Nephron (organoid): Measurements from ENCODE around the gene CDC42EP4.

Experiments
- H3K27ac Mint-ChIP-seq, 3 experiments: 2 replicates each; pipeline ENCODE4 v1.8.0; 2020; ENCODE audit warnings: mixed read lengths in 3 of 3, mild to moderate bottlenecking in 2 of 3, moderate library complexity in 1 of 3
- H3K27me3 Mint-ChIP-seq: 2 replicates; pipeline ENCODE4 v1.8.0; 2021; ENCODE audit warnings: low read depth, mild to moderate bottlenecking, moderate library complexity, mixed read lengths
- H3K36me3 Mint-ChIP-seq: 2 replicates; pipeline ENCODE4 v1.8.0; 2020; ENCODE audit warnings: low read depth, mixed read lengths
- H3K4me1 Mint-ChIP-seq: 2 replicates; pipeline ENCODE4 v1.8.0; 2020; ENCODE audit warnings: mixed read lengths
- H3K4me3 Mint-ChIP-seq, 3 experiments: 2 replicates each; pipeline ENCODE4 v1.8.0; 2020; ENCODE audit warnings: mild to moderate bottlenecking in 3 of 3, mixed read lengths in 3 of 3, moderate library complexity in 2 of 3
- H3K9me3 Mint-ChIP-seq: 2 replicates; pipeline ENCODE4 v1.8.0; 2020; ENCODE audit warnings: mixed read lengths
- TF ChIP-seq, protein P1 (sequence below), 3 experiments: fragments of 200-600 bp; sonication (generic); IDR thresholded peaks; one replicate each; pipeline ENCODE4 v1.5.0; 2021; ENCODE audit warnings: antibody characterized with exemption in 3 of 3; ENCODE audit not compliant: unreplicated experiment in 3 of 3

Gene CDC42EP4

GRCh38 chr17:73342050-73342522 is 30.3 kb upstream of the CDC42EP4 start:
- TF ChIP-seq, protein P1, sequence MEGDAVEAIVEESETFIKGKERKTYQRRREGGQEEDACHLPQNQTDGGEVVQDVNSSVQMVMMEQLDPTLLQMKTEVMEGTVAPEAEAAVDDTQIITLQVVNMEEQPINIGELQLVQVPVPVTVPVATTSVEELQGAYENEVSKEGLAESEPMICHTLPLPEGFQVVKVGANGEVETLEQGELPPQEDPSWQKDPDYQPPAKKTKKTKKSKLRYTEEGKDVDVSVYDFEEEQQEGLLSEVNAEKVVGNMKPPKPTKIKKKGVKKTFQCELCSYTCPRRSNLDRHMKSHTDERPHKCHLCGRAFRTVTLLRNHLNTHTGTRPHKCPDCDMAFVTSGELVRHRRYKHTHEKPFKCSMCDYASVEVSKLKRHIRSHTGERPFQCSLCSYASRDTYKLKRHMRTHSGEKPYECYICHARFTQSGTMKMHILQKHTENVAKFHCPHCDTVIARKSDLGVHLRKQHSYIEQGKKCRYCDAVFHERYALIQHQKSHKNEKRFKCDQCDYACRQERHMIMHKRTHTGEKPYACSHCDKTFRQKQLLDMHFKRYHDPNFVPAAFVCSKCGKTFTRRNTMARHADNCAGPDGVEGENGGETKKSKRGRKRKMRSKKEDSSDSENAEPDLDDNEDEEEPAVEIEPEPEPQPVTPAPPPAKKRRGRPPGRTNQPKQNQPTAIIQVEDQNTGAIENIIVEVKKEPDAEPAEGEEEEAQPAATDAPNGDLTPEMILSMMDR (IDR thresholded peaks at IDR 0.05; ENCODE audit: unreplicated experiment in 3 of 3): no peak
- H3K4me3 Mint-ChIP-seq: peak overlapping the region; percentile 45 to 69 (median 65)
- H3K27me3 Mint-ChIP-seq: no peaks in the 10 kb centered on the region
- peaks cover 81% of the 10 kb centered on the region for H3K4me1 Mint-ChIP-seq
- H3K9me3 Mint-ChIP-seq: no peaks in the 10 kb centered on the region
- peak overlapping the region; percentile 98 to 100 (median 99) for H3K27ac Mint-ChIP-seq
- no peaks in the 10 kb centered on the region for H3K36me3 Mint-ChIP-seq

GRCh38 chr17:73341350-73342049 is 29.7 kb upstream of the CDC42EP4 start:
- H3K4me1 Mint-ChIP-seq: peaks cover 86% of the 10 kb centered on the region
- peak overlapping the region; percentile 45 to 69 (median 65) for H3K4me3 Mint-ChIP-seq
- TF ChIP-seq, protein P1 (IDR thresholded peaks at IDR 0.05; ENCODE audit: unreplicated experiment in 3 of 3): no peak
- peak overlapping the region; percentile 98 to 100 (median 99) for H3K27ac Mint-ChIP-seq
- no peaks in the 10 kb centered on the region for H3K9me3 Mint-ChIP-seq
- H3K27me3 Mint-ChIP-seq: no peaks in the 10 kb centered on the region
- no peaks in the 10 kb centered on the region for H3K36me3 Mint-ChIP-seq

- Mint-ChIP-seq H3K27me3 (no peaks in the 10 kb centered on the region), H3K27ac (peak overlapping the region; percentile 73 to 94 (median 86)), H3K4me1 (peaks cover 85% of the 10 kb centered on the region), H3K36me3 (no peaks in the 10 kb centered on the region), H3K9me3 (no peaks in the 10 kb centered on the region), H3K4me3 (no peak overlapping the region)
- TF ChIP-seq, protein P1 (IDR thresholded peaks at IDR 0.05; ENCODE audit: unreplicated experiment in 3 of 3): no peak
Measured at GRCh38 chr17:73340093-73340596, 28.3 kb upstream of the CDC42EP4 start.

GRCh38 chr17:73338566-73339197 is 26.9 kb upstream of the CDC42EP4 start:
- H3K27ac Mint-ChIP-seq: peak overlapping the region; percentile 80 to 94 (median 91)

GRCh38 chr17:73338050-73338521 is 26.3 kb upstream of the CDC42EP4 start:
- TF ChIP-seq, protein P1 (IDR thresholded peaks at IDR 0.05; ENCODE audit: unreplicated experiment in 3 of 3): no peak
- Mint-ChIP-seq H3K4me1 (peaks cover 69% of the 10 kb centered on the region), H3K9me3 (no peaks in the 10 kb centered on the region), H3K27ac (peak overlapping the region; percentile 80 to 94 (median 91)), H3K36me3 (no peaks in the 10 kb centered on the region), H3K27me3 (no peaks in the 10 kb centered on the region), H3K4me3 (peak overlapping the region in 2 of 3 experiments; percentile 40 to 73)

More at GRCh38 chr17:73338566-73339197, 26.9 kb upstream of the CDC42EP4 start:
- TF ChIP-seq, protein P1 (IDR thresholded peaks at IDR 0.05; ENCODE audit: unreplicated experiment in 3 of 3): no peak
- Mint-ChIP-seq H3K36me3 (no peaks in the 10 kb centered on the region), H3K9me3 (no peaks in the 10 kb centered on the region), H3K27me3 (no peaks in the 10 kb centered on the region), H3K4me3 (peak overlapping the region in 2 of 3 experiments; percentile 65 to 73), H3K4me1 (peaks cover 75% of the 10 kb centered on the region)
